HEK293T (cell line): ENCODE data around the gene ARL15.

ENCODE experiments used
- NFRKB ChIP-seq: fragments of 450-650 bp; IDR thresholded peaks from 2 replicates; pipeline ENCODE4 v1.6.1; 2016; ENCODE audit warnings: mild to moderate bottlenecking, moderate library complexity
- SP1 ChIP-seq: fragments of 450-650 bp; IDR thresholded peaks from 2 replicates; pipeline ENCODE4 v1.6.1; 2017

GRCh38 chr5:54326662-54327270 lies 16.4 kb upstream of the ARL15 start:
- TF ChIP-seq NFRKB (no peak), SP1 (no peak)
